Upper lobe of left lung (tissue), 4 donors: Measurements from ENCODE around the gene CCDC12.

Source experiments
- EP300 ChIP-seq, 4 donors: sonication (generic); formaldehyde crosslinking; IDR thresholded peaks; one replicate each; pipeline ENCODE4 v1.5.1; 2017; ENCODE audit warnings: antibody characterized with exemption in 4 of 4, control low read depth in 2 of 4
- POLR2A ChIP-seq, 4 donors: fragments of 450-650 bp; IDR thresholded peaks; one replicate each; pipeline ENCODE4 v1.5.1; 2016 to 2017; ENCODE audit warnings: antibody characterized with exemption in 4 of 4, mild to moderate bottlenecking in 2 of 4
- POLR2AphosphoS5 ChIP-seq, 2 donors: sonication (generic); formaldehyde crosslinking; IDR thresholded peaks; one replicate each; pipeline ENCODE4 v1.5.1; 2017; ENCODE audit warnings: antibody characterized with exemption in 2 of 2
- TF ChIP-seq, protein P1 (sequence below), 6 experiments: fragments of 450-650 bp in 4 of 6; fragments of 200-600 bp in 2 of 6; sonication (generic) in 2 of 6; IDR thresholded peaks; one replicate each; pipeline ENCODE4 v1.5.1; 2016 to 2019; ENCODE audit warnings: antibody characterized with exemption in 6 of 6

DNA sequence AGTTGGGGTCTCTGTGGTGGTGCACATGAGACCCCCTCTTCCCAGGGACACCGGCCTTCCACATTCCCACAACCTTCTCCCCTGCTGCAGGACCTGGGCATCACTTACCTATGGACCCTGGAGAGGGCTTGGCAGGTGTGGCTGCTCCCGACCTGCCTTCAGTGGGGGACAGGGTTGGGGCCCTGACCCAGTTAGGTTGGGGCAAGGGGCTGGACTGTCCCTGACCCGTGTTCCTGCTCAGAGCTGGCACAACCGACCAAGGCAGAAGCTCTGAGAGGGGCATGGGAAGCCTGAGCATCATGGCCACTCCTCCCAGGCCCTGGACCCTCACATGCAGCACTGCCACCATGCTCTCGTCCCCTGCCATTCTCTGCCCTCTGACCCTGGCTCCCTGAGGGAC is 9.0 kb upstream of the CCDC12 start:
- TF ChIP-seq POLR2A (IDR thresholded peaks at IDR 0.05) (no peak), POLR2AphosphoS5 (IDR thresholded peaks at IDR 0.05) (no peak), EP300 (IDR thresholded peaks at IDR 0.05) (no peak)
- TF ChIP-seq, protein P1, sequence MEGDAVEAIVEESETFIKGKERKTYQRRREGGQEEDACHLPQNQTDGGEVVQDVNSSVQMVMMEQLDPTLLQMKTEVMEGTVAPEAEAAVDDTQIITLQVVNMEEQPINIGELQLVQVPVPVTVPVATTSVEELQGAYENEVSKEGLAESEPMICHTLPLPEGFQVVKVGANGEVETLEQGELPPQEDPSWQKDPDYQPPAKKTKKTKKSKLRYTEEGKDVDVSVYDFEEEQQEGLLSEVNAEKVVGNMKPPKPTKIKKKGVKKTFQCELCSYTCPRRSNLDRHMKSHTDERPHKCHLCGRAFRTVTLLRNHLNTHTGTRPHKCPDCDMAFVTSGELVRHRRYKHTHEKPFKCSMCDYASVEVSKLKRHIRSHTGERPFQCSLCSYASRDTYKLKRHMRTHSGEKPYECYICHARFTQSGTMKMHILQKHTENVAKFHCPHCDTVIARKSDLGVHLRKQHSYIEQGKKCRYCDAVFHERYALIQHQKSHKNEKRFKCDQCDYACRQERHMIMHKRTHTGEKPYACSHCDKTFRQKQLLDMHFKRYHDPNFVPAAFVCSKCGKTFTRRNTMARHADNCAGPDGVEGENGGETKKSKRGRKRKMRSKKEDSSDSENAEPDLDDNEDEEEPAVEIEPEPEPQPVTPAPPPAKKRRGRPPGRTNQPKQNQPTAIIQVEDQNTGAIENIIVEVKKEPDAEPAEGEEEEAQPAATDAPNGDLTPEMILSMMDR (IDR thresholded peaks at IDR 0.05): no peak
